ENCODE measurements around the gene RALA.

DNA sequence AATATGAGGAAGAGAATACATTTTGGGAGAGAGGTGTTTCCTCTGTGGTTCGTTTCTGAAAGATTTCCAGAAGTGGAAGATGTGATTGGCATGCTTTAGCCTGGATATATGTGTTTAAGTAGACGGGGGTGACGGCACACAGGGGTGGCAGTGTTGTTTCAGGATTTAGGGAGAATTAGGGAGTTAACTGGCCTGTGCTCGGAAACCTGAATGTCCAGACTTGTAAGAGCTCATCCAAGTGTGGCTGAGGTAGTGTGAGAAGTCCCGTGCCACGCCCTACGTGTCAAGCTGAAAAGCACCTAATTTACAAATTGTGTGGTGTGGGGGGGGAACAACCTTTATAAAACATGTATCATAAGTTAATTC is 1.1 kb downstream of the RALA start:
- TF ChIP-seq, protein P1, sequence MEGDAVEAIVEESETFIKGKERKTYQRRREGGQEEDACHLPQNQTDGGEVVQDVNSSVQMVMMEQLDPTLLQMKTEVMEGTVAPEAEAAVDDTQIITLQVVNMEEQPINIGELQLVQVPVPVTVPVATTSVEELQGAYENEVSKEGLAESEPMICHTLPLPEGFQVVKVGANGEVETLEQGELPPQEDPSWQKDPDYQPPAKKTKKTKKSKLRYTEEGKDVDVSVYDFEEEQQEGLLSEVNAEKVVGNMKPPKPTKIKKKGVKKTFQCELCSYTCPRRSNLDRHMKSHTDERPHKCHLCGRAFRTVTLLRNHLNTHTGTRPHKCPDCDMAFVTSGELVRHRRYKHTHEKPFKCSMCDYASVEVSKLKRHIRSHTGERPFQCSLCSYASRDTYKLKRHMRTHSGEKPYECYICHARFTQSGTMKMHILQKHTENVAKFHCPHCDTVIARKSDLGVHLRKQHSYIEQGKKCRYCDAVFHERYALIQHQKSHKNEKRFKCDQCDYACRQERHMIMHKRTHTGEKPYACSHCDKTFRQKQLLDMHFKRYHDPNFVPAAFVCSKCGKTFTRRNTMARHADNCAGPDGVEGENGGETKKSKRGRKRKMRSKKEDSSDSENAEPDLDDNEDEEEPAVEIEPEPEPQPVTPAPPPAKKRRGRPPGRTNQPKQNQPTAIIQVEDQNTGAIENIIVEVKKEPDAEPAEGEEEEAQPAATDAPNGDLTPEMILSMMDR (IDR thresholded peaks at IDR 0.05): no peak
- no peak for TF ChIP-seq ZFX (IDR thresholded peaks at IDR 0.05; ENCODE audit: borderline replicate concordance)

All from 22Rv1 (cell line).